H1 (cell line): Measurements from ENCODE around the gene ZNF394. TPM values are rescaled to one million over a fixed set of nuclear protein-coding genes. Genes with fewer than 3 reads are reported as not detected.

ENCODE experiments used
- CTCF ChIA-PET: fragments of 300-600 bp; sonication (Branson Sonifier 250); formaldehyde crosslinking; loops from one replicate; lab custom pipeline; 2021; ENCODE audit not compliant: partially characterized antibody; lab: Charles Lee
- POLR2A ChIA-PET: fragments of 300-600 bp; sonication (Branson Sonifier 250); formaldehyde crosslinking; loops from one replicate; lab custom pipeline; 2021; ENCODE audit warnings: inconsistent platforms; ENCODE audit not compliant: partially characterized antibody; lab: Charles Lee
- DNase-seq, 2 experiments: peaks; one replicate each; pipeline versions ENCODE4 v3.0.0 to v3.0.0-alpha.2; 2010 to 2022; ENCODE audit warnings: low spot score in 2 of 2, low read depth in 1 of 2, mixed read lengths in 1 of 2
- FAIRE-seq: peaks from 2 replicates; lab custom pipeline; 2011; peaks lifted over from hg19 to GRCh38; lab: Jason Lieb, UNC
- H2AFZ ChIP-seq: 2 replicates; pipeline ENCODE4 v1.8.1; 2012; ENCODE audit warnings: low read length, inconsistent platforms
- H2AK5ac ChIP-seq: 2 replicates; pipeline ENCODE4 v1.6.1; 2013; ENCODE audit warnings: low read depth, low read length
- H2BK120ac ChIP-seq: replicated peaks from 2 replicates; pipeline ENCODE3; 2013; ENCODE audit warnings: low read depth, low read length, inconsistent platforms
- H2BK12ac ChIP-seq: 2 replicates; pipeline ENCODE4 v1.6.1; 2013; ENCODE audit warnings: low read depth, low read length
- H2BK15ac ChIP-seq: 2 replicates; pipeline ENCODE4 v1.6.1; 2013; ENCODE audit warnings: low read length
- H2BK20ac ChIP-seq: 2 replicates; pipeline ENCODE4 v1.6.1; 2013; ENCODE audit warnings: low read length
- H2BK5ac ChIP-seq: 2 replicates; pipeline ENCODE4 v1.6.1; 2013; ENCODE audit warnings: low read depth, low read length
- H3K14ac ChIP-seq: 2 replicates; pipeline ENCODE4 v1.6.1; 2013; ENCODE audit warnings: inconsistent platforms; ENCODE audit not compliant: insufficient read length
- H3K18ac ChIP-seq: 2 replicates; pipeline ENCODE4 v1.6.1; 2013; ENCODE audit warnings: low read length; ENCODE audit errors: extremely low read depth
- H3K23ac ChIP-seq: 2 replicates; pipeline ENCODE4 v1.6.1; 2013; ENCODE audit warnings: inconsistent platforms; ENCODE audit not compliant: insufficient read length
- H3K23me2 ChIP-seq: 2 replicates; pipeline ENCODE4 v1.6.1; 2013; ENCODE audit warnings: low read depth, low read length
- H3K27ac ChIP-seq: 2 replicates; pipeline ENCODE4 v1.6.1; 2011; ENCODE audit warnings: low read depth, low read length, inconsistent platforms
- H3K27me3 ChIP-seq, 4 experiments: replicated peaks in 1 of 4; 1 replicate in 1 of 4; 2 replicates in 3 of 4; pipeline versions ENCODE4 v1.6.1 to v1.8.1; 2011 to 2013; ENCODE audit warnings: low read length in 3 of 4, mild to moderate bottlenecking in 3 of 4, inconsistent platforms in 2 of 4, mixed read lengths in 2 of 4, moderate library complexity in 1 of 4; ENCODE audit not compliant: control insufficient read depth in 3 of 4, insufficient read depth in 3 of 4; ENCODE audit errors: extremely low read depth in 1 of 4
- H3K36me3 ChIP-seq, 4 experiments: 2 replicates each; pipeline versions ENCODE4 v1.6.1 to v1.8.1; 2011 to 2013; ENCODE audit warnings: mild to moderate bottlenecking in 4 of 4, low read length in 3 of 4, moderate library complexity in 2 of 4, control low read depth in 1 of 4, inconsistent platforms in 1 of 4; ENCODE audit not compliant: insufficient read depth in 4 of 4, control insufficient read depth in 2 of 4
- H3K4ac ChIP-seq: replicated peaks from 2 replicates; pipeline ENCODE3; 2013; ENCODE audit warnings: low read length, low read depth, mixed read lengths, inconsistent platforms; ENCODE audit not compliant: insufficient read length
- H3K4me1 ChIP-seq, 4 experiments: replicated peaks in 1 of 4; 1 replicate in 1 of 4; 2 replicates in 3 of 4; pipeline versions ENCODE4 v1.6.1 to v1.8.1; 2011 to 2013; ENCODE audit warnings: low read length in 3 of 4, inconsistent platforms in 2 of 4, mixed read lengths in 1 of 4; ENCODE audit not compliant: insufficient read depth in 4 of 4, control insufficient read depth in 3 of 4
- H3K4me2 ChIP-seq, 2 experiments: 2 replicates each; pipeline versions ENCODE4 v1.6.1 to v1.8.1; 2011 to 2013; ENCODE audit warnings: low read depth in 2 of 2, low read length in 2 of 2, control low read depth in 1 of 2, inconsistent platforms in 1 of 2, mild to moderate bottlenecking in 1 of 2; ENCODE audit not compliant: insufficient read depth in 1 of 2
- H3K4me3 ChIP-seq, 4 experiments: fragments of 200-600, 300-600 bp in 1 of 4; sonication (generic), shearing (Covaris generic), sonication (Bioruptor Twin) in 1 of 4; 2 replicates each; pipeline versions ENCODE4 v1.5.1 to v1.8.1; 2011 to 2016; ENCODE audit warnings: low read length in 4 of 4, low read depth in 3 of 4, control low read depth in 2 of 4, inconsistent platforms in 2 of 4, mild to moderate bottlenecking in 2 of 4, mixed read lengths in 1 of 4, moderate library complexity in 1 of 4; ENCODE audit not compliant: insufficient read depth in 2 of 4; ENCODE audit errors: extremely low read depth in 1 of 4
- H3K56ac ChIP-seq: replicated peaks from 2 replicates; pipeline ENCODE3; 2013; ENCODE audit warnings: low read depth, mild to moderate bottlenecking, mixed read lengths, low read length, inconsistent platforms; ENCODE audit not compliant: insufficient read length
- H3K79me1 ChIP-seq: 2 replicates; pipeline ENCODE4 v1.6.1; 2013; ENCODE audit warnings: low read depth, low read length, control low read depth
- H3K79me2 ChIP-seq, 2 experiments: 2 replicates each; pipeline versions ENCODE4 v1.6.1 to v1.8.1; 2012 to 2013; ENCODE audit warnings: low read length in 2 of 2, mild to moderate bottlenecking in 2 of 2, inconsistent platforms in 1 of 2; ENCODE audit not compliant: insufficient read depth in 2 of 2, control insufficient read depth in 1 of 2
- H3K9ac ChIP-seq, 4 experiments: replicated peaks in 1 of 4; 1 replicate in 1 of 4; 2 replicates in 3 of 4; pipeline versions ENCODE4 v1.6.1 to v1.8.1; 2011 to 2013; ENCODE audit warnings: low read depth in 3 of 4, low read length in 3 of 4, control low read depth in 2 of 4, mild to moderate bottlenecking in 2 of 4, moderate library complexity in 2 of 4, inconsistent platforms in 1 of 4; ENCODE audit errors: extremely low read depth in 1 of 4
- H3K9me3 ChIP-seq, 2 experiments: 2 replicates each; pipeline versions ENCODE4 v1.6.1 to v1.8.1; 2012 to 2013; ENCODE audit warnings: mild to moderate bottlenecking in 2 of 2, moderate library complexity in 2 of 2, control low read depth in 1 of 2, inconsistent platforms in 1 of 2, low read depth in 1 of 2, low read length in 1 of 2, mixed read lengths in 1 of 2; ENCODE audit not compliant: insufficient read depth in 2 of 2
- H4K20me1 ChIP-seq, 2 experiments: replicated peaks in 1 of 2; 2 replicates each; pipeline versions ENCODE3 to v1.8.1; 2011 to 2013; ENCODE audit warnings: inconsistent platforms in 2 of 2, low read length in 2 of 2, mild to moderate bottlenecking in 1 of 2; ENCODE audit not compliant: insufficient read depth in 2 of 2, control insufficient read depth in 1 of 2
- H4K5ac ChIP-seq: 2 replicates; pipeline ENCODE4 v1.6.1; 2013; ENCODE audit warnings: low read length, low read depth, mixed read lengths, inconsistent platforms; ENCODE audit not compliant: insufficient read length
- H4K8ac ChIP-seq: 2 replicates; pipeline ENCODE4 v1.8.0; 2013; ENCODE audit warnings: mild to moderate bottlenecking, moderate library complexity, low read length, inconsistent platforms; ENCODE audit not compliant: insufficient read depth; ENCODE audit errors: extremely low read depth
- H4K91ac ChIP-seq: replicated peaks from 2 replicates; pipeline ENCODE3; 2013; ENCODE audit warnings: low read length, mixed read lengths, inconsistent platforms; ENCODE audit not compliant: insufficient read length
- ASH2L ChIP-seq: fragments of 200-600, 300-600 bp; sonication (generic); IDR thresholded peaks from one replicate; pipeline ENCODE4 v1.7.1; 2017; ENCODE audit warnings: low read length
- POLR2A ChIP-seq, 2 experiments: IDR thresholded peaks; 1 replicate in 1 of 2; 2 replicates in 1 of 2; pipeline ENCODE4 v1.6.1; 2011; ENCODE audit warnings: low read depth in 2 of 2, low read length in 2 of 2, mild to moderate bottlenecking in 2 of 2; ENCODE audit errors: control extremely low read depth in 1 of 2
- TAF1 ChIP-seq: IDR thresholded peaks from 2 replicates; pipeline ENCODE4 v1.6.1; 2011; ENCODE audit warnings: mild to moderate bottlenecking, low read depth, low read length
- TCF12 ChIP-seq: IDR thresholded peaks from 2 replicates; pipeline ENCODE4 v1.6.1; 2011; ENCODE audit warnings: low read depth, mild to moderate bottlenecking, low read length
- YY1 ChIP-seq: IDR thresholded peaks from 2 replicates; pipeline ENCODE4 v1.6.1; 2011; ENCODE audit warnings: low read depth, mild to moderate bottlenecking, low read length
- WGBS, 2 experiments: shearing (Covaris generic) in 1 of 2; methylation state at CpG; one replicate each; pipeline versions ENCODE4 v1.1.6 to v1.1.7; 2013 to 2015; ENCODE audit warnings: low lambda C conversion rate in 2 of 2, mixed read lengths in 2 of 2, inconsistent platforms in 1 of 2, low coverage in 1 of 2, missing lambda C conversion rate in 1 of 2; ENCODE audit not compliant: insufficient replicate concordance in 2 of 2, insufficient coverage in 1 of 2, insufficient read length in 1 of 2; ENCODE audit errors: extremely low coverage in 1 of 2, missing lambda C conversion rate in 1 of 2; 5-methylcytosine and 5-hydroxymethylcytosine counted together
- polyA plus RNA-seq, 7 experiments: library from polyadenylated mRNA; depleted of rRNA in 3 of 7; stranded (reverse) in 5 of 7; unstranded in 2 of 7; fragments of >200 nt in 5 of 7; fragments of 200-250 nt in 2 of 7; gene quantifications; 1 replicate in 5 of 7; 2 replicates in 1 of 7; 4 replicates in 1 of 7; pipeline versions ENCODE4 v1.2.1 to v1.2.3, GENCODE V29; 2011 to 2013; ENCODE audit warnings: missing spikeins in 2 of 7, mixed read lengths in 2 of 7
- total RNA-seq: library from RNA; stranded (reverse); fragmentation: NEBNext Ultra II Directional; extraction: Animal tissue kit (Norgen Biotek cat#: 25700); gene quantifications from 2 replicates; pipeline ENCODE4 v1.2.1, GENCODE V29; 2021

Gene ZNF394
- total and polyA plus RNA-seq, 2 of the 8 experiments (the other 6 are each of a cell fraction or from before 2014, with no cell fraction given): 6.6 to 19.3 TPM

DNA sequence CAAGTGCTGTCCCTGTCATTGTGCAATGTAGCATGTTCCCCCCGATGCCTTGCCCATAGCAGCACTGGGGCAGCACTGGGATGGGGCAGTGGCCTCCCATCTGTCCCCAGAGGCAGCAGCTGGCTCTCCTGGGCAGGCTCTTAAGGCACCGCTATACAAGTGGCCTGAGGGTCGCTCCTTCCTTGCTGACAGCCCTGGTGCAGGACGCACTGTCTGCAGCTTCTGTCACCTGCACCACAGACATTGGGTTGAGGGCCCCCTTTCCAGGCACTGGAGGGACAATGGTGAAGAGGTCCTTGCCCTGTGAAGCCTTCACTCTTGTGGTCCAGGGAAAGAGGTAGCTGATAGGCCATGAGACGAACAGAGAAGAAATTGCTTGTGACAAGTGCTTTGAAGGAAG lies 50.8 kb downstream of the ZNF394 start:
- FAIRE-seq: no peak

More for the DNA sequence above, 50.8 kb downstream of the ZNF394 start:
- Histone ChIP-seq H4K5ac (no peak overlapping the region), H4K8ac (no peak overlapping the region), H2AK5ac (no peak overlapping the region), H2BK120ac (no peak overlapping the region), H2AFZ (no peak overlapping the region), H3K56ac (no peak overlapping the region), H4K20me1 (peaks cover 12 to 23% of the 10 kb centered on the region in 2 experiments), H3K4ac (no peak overlapping the region), H3K36me3 (peaks cover 52 to 81% (median 77%) of the 10 kb centered on the region in 4 experiments), H2BK15ac (no peak overlapping the region), H4K91ac (no peak overlapping the region), H3K4me3 (no peak overlapping the region), H3K27ac (no peak overlapping the region), H3K27me3 (no peaks in the 10 kb centered on the region; a peak in 1 of 7 replicates), H2BK5ac (no peak overlapping the region; the same call in 1 of the 2 replicates), H3K79me1 (no peaks in the 10 kb centered on the region), H3K79me2 (no peaks in the 10 kb centered on the region), H2BK20ac (no peak overlapping the region), H3K18ac (no peak overlapping the region), H3K14ac (no peak overlapping the region), H3K4me1 (no peaks in the 10 kb centered on the region), H2BK12ac (no peak overlapping the region), H3K23ac (no peak overlapping the region), H3K9me3 (no peaks in the 10 kb centered on the region), H3K4me2 (no peak overlapping the region), H3K9ac (no peak overlapping the region), H3K23me2 (no peaks in the 10 kb centered on the region)
- ChIA-PET CTCF (interaction anchor here (0.8 to 1.4 kb wide), 4 partner anchors 10 to 402 kb away, joined by 3 to 6 read pairs (median 3); no protein-coding TSS in a partner anchor), POLR2A (interaction anchor here (0.7 to 7.3 kb wide), 10 partner anchors 9 to 80 kb away, joined by 3 to 100 read pairs (median 4); partner anchors contain the start of genes ATP5MF, BUD31, CPSF4 and PTCD1)
- no peak for TF ChIP-seq YY1
- TF ChIP-seq ASH2L: no peak
- 0 out of 3 replicates have a peak, but pooled peaks of 1 of the 2 experiments have one; percentile 6 for TF ChIP-seq POLR2A (IDR thresholded peaks at IDR 0.05; ENCODE audit: control extremely low read depth in 1 of 2, low read depth in 2 of 2, low read length in 2 of 2)
- no peak for TF ChIP-seq TCF12
- no peak for TF ChIP-seq TAF1
- no peak for DNase-seq
- 93% methylated on average over 5 of the region's 5 CpGs; no CpG with 5 or more reads in 1 of the 2 experiments for WGBS, 2 experiments
